Measurements from ENCODE around the gene IGF1R. TPM values are rescaled to one million over a fixed set of nuclear protein-coding genes. Genes with fewer than 3 reads are reported as not detected.

The IGF1R gene
- total and polyA plus RNA-seq, 2 of the 13 experiments (the other 11 are each of a cell fraction or from before 2014, with no cell fraction given): 15.9 to 18.4 TPM

GRCh38 chr15:98779463-98780071 lies 131.2 kb downstream of the IGF1R start (continued):
- no peak for TF ChIP-seq ZNF749 (CRISPR knock-in tag; IDR thresholded peaks at IDR 0.05; ENCODE audit: borderline replicate concordance)
- no peak for TF ChIP-seq NFATC3 (CRISPR knock-in tag; IDR thresholded peaks at IDR 0.05)
- no peak for TF ChIP-seq ZNF660 (CRISPR knock-in tag; IDR thresholded peaks at IDR 0.05; ENCODE audit: borderline replicate concordance, low read depth)
- TF ChIP-seq ISL2 (CRISPR knock-in tag; IDR thresholded peaks at IDR 0.05): no peak
- TF ChIP-seq SALL1 (CRISPR knock-in tag; IDR thresholded peaks at IDR 0.05): peak; percentile 59; the same call in 1 of the 2 replicates
- peak; percentile 48; the same call in 1 of the 2 replicates for TF ChIP-seq IKZF5 (CRISPR knock-in tag; IDR thresholded peaks at IDR 0.05)
- 0 out of 2 replicates have a peak, but pooled peaks have one; percentile 43 for TF ChIP-seq ZBTB38 (CRISPR knock-in tag; IDR thresholded peaks at IDR 0.05)
- TF ChIP-seq CEBPG (CRISPR knock-in tag; IDR thresholded peaks at IDR 0.05): peak; percentile 36; the same call in 1 of the 2 replicates
- no peak for TF ChIP-seq NR2F6 (IDR thresholded peaks at IDR 0.05)
- 0 out of 2 replicates have a peak, but pooled peaks have one; percentile 15 for TF ChIP-seq NR2F6 (CRISPR knock-in tag; IDR thresholded peaks at IDR 0.05)
- peak; percentile 48; the same call in 1 of the 2 replicates for TF ChIP-seq MED1 (CRISPR knock-in tag; IDR thresholded peaks at IDR 0.05)
- TF ChIP-seq NR2C2 (CRISPR knock-in tag; IDR thresholded peaks at IDR 0.05; ENCODE audit: borderline replicate concordance): no peak
- TF ChIP-seq ZNF235 (CRISPR knock-in tag; IDR thresholded peaks at IDR 0.05; ENCODE audit: borderline replicate concordance): no peak
- peak; percentile 25; the same call in 1 of the 2 replicates for TF ChIP-seq MYPOP (CRISPR knock-in tag; IDR thresholded peaks at IDR 0.05)
- TF ChIP-seq KLF11 (CRISPR knock-in tag; IDR thresholded peaks at IDR 0.05): 0 out of 2 replicates have a peak, but pooled peaks have one; percentile 27
- TF ChIP-seq POGK (CRISPR knock-in tag; conservative IDR thresholded peaks at IDR 0.05): 0 out of 2 replicates have a peak, but pooled peaks have one; percentile 38
- TF ChIP-seq ZNF331 (CRISPR knock-in tag; IDR thresholded peaks at IDR 0.05): peak; percentile 34; the same call in 1 of the 2 replicates
- TF ChIP-seq ZNF263 (CRISPR knock-in tag; IDR thresholded peaks at IDR 0.05): peak; percentile 76
- 0 out of 2 replicates have a peak, but pooled peaks have one; percentile 9 for TF ChIP-seq ELF1 (CRISPR knock-in tag; IDR thresholded peaks at IDR 0.05)
- TF ChIP-seq CENPT (CRISPR knock-in tag; IDR thresholded peaks at IDR 0.05; ENCODE audit: low read depth): no peak
- peak; percentile 55 to 58; a peak in 2 of 4 replicates for TF ChIP-seq HMGXB4 (CRISPR knock-in tag; IDR thresholded peaks at IDR 0.05; ENCODE audit: borderline replicate concordance in 1 of 2, low read depth in 1 of 2)
- TF ChIP-seq ZMYM3 (CRISPR knock-in tag; IDR thresholded peaks at IDR 0.05): 0 out of 2 replicates have a peak, but pooled peaks have one; percentile 18
- TF ChIP-seq ZSCAN25 (CRISPR knock-in tag; IDR thresholded peaks at IDR 0.05): peak; percentile 96
- peak; percentile 20; the same call in 1 of the 2 replicates for TF ChIP-seq KDM3A (CRISPR knock-in tag; IDR thresholded peaks at IDR 0.05; ENCODE audit: low read depth)
- 0 out of 2 replicates have a peak, but pooled peaks have one; percentile 35 for TF ChIP-seq TSC22D2 (CRISPR knock-in tag; IDR thresholded peaks at IDR 0.05; ENCODE audit: borderline replicate concordance)
- peak; percentile 80; the same call in 1 of the 2 replicates for TF ChIP-seq HDAC2 (CRISPR knock-in tag; IDR thresholded peaks at IDR 0.05)
